Immature natural killer cell (primary cell): ENCODE data around the gene ZNF398. TPM values are rescaled to one million over a fixed set of nuclear protein-coding genes. Genes with fewer than 3 reads are reported as not detected.

Experiments
- DNase-seq, 3 donors: peaks; one replicate each; pipeline ENCODE4 v3.0.0; 2022; ENCODE audit warnings: mixed read lengths in 1 of 3
- H3K27ac Mint-ChIP-seq, 6 donors: one replicate each; pipeline ENCODE4 v1.8.0; 2020; ENCODE audit warnings: mixed read lengths in 6 of 6, mild to moderate bottlenecking in 5 of 6, inconsistent platforms in 4 of 6, moderate library complexity in 3 of 6
- H3K27me3 Mint-ChIP-seq, 3 donors: one replicate each; pipeline ENCODE4 v1.8.0; 2020 to 2021; ENCODE audit warnings: low read depth in 3 of 3, mild to moderate bottlenecking in 3 of 3, mixed read lengths in 3 of 3, moderate library complexity in 3 of 3, inconsistent platforms in 1 of 3
- H3K36me3 Mint-ChIP-seq, 3 donors: one replicate each; pipeline ENCODE4 v1.8.0; 2020; ENCODE audit warnings: mixed read lengths in 3 of 3, inconsistent platforms in 2 of 3, mild to moderate bottlenecking in 2 of 3
- H3K4me1 Mint-ChIP-seq, 2 donors: one replicate each; pipeline ENCODE4 v1.8.0; 2020; ENCODE audit warnings: inconsistent platforms in 2 of 2, mild to moderate bottlenecking in 2 of 2, mixed read lengths in 2 of 2, moderate library complexity in 1 of 2
- H3K4me3 Mint-ChIP-seq, 5 donors: one replicate each; pipeline ENCODE4 v1.8.0; 2020; ENCODE audit warnings: mild to moderate bottlenecking in 5 of 5, mixed read lengths in 5 of 5, inconsistent platforms in 3 of 5, moderate library complexity in 3 of 5
- H3K9me3 Mint-ChIP-seq, 6 donors: one replicate each; pipeline ENCODE4 v1.8.0; 2020; ENCODE audit warnings: mild to moderate bottlenecking in 6 of 6, mixed read lengths in 6 of 6, inconsistent platforms in 4 of 6, moderate library complexity in 3 of 6
- polyA plus RNA-seq, 3 donors: library from polyadenylated mRNA; unstranded; fragments of 300-500 nt; fragmentation: Illumina TruSeq; gene quantifications; one replicate each; pipeline ENCODE4 v1.2.3, GENCODE V29; 2021

Gene ZNF398
- polyA plus RNA-seq, 3 donors from 2014 or later = 1.1 to 18.5 (median 6.8) TPM

DNA sequence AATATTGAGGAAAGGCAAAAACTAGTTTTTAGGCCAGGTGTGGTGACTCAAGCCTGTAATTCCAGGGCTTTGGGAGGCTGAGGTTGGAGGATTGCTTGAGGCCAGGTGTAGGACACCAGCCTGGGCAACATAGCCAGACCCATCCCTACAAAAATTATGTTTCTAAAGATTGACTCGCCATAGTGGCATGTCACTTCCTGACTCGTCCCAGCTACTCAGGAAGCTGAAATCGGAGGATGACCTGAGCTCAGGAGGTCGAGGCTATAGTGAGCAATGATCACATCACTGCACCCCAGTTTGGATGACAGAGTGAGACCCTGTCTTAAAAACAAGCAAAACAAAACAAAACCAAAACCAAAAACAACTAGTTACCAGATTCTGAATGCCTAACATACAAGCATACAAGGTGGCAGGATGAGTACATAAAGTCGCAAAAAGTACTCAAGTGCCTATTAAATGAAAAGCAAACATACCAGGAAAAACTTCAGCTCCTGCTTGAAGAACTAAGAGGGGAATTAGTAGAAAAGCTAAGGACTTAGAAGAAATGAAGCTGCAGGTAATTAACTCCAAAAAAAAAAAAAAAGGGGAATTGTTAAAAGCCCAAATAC lies 14.1 kb downstream of the ZNF398 start:
- Mint-ChIP-seq H3K27ac (peak overlapping the region in 5 of 6 donors; percentile 35 to 58 (median 45)), H3K4me3 (no peak overlapping the region), H3K36me3 (peaks cover 6 to 22% (median 9%) of the 10 kb centered on the region in 3 donors), H3K9me3 (no peaks in the 10 kb centered on the region), H3K4me1 (peaks cover 7 to 33% of the 10 kb centered on the region in 2 donors), H3K27me3 (no peaks in the 10 kb centered on the region)
- DNase-seq = no peak

DNA sequence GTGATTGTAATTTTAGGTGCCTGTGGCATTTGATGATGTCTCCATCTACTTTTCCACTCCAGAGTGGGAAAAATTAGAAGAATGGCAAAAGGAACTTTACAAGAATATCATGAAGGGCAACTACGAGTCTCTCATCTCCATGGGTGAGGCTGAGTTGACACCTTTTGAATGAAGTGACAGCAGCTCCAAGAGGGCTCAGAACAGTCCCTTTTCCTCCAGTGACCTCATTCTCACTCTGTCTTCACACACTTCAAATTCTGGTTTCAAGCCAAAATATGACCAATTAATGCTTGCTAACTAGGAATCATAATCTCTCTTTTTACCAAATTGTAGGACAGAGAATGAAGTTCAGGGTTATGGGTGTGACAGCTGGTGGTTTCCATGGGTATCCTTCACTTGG lies 18.9 kb downstream of the ZNF398 start:
- Mint-ChIP-seq H3K27me3 (no peaks in the 10 kb centered on the region), H3K36me3 (peaks cover 0 to 33% (median 15%) of the 10 kb centered on the region in 3 donors), H3K4me1 (peaks cover 9 to 18% of the 10 kb centered on the region in 2 donors), H3K27ac (peak overlapping the region in 5 of 6 donors; percentile 3 to 72 (median 29)), H3K9me3 (no peaks in the 10 kb centered on the region), H3K4me3 (no peak overlapping the region)
- DNase-seq = no peak

GRCh38 chr7:149166630-149167352 lies 19.5 kb downstream of the ZNF398 start:
- peak overlapping the region in 4 of 6 donors; percentile 29 to 72 (median 36) for H3K27ac Mint-ChIP-seq
- peaks cover 0 to 34% (median 15%) of the 10 kb centered on the region in 3 donors for H3K36me3 Mint-ChIP-seq
- H3K9me3 Mint-ChIP-seq = no peaks in the 10 kb centered on the region
- H3K27me3 Mint-ChIP-seq = no peaks in the 10 kb centered on the region
- peaks cover 5 to 15% of the 10 kb centered on the region in 2 donors for H3K4me1 Mint-ChIP-seq
- no peak overlapping the region for H3K4me3 Mint-ChIP-seq
- no peak for DNase-seq

GRCh38 chr7:149171892-149172533 lies 24.8 kb downstream of the ZNF398 start:
- H3K27me3 Mint-ChIP-seq = no peaks in the 10 kb centered on the region
- no peak overlapping the region for H3K4me3 Mint-ChIP-seq
- peaks cover 8 to 12% of the 10 kb centered on the region in 2 donors for H3K4me1 Mint-ChIP-seq
- DNase-seq = no peak
- H3K9me3 Mint-ChIP-seq = no peaks in the 10 kb centered on the region
- H3K36me3 Mint-ChIP-seq = peaks cover 8 to 34% (median 18%) of the 10 kb centered on the region in 3 donors
- H3K27ac Mint-ChIP-seq = peak overlapping the region in 4 of 6 donors; percentile 1 to 58 (median 22)

DNA sequence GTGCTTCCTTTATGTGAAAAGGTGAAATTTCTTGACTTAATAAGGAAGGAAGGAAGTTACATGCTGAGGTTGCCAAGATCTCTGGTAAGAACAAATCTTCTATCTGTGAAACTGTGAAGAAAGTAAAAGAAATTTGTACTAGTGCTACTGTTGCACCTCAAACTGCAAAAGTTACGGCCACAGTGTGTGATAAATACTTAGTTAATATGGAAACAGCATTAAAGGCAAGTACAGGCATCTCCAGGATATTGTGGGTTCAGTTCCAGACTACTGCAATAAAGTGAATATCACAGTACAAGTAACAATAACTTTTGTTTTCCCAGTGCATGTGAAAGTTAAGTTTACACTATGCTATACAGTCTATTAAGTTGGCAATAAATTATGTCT lies 25.3 kb downstream of the ZNF398 start:
- H3K27ac Mint-ChIP-seq = peak overlapping the region; percentile 13 to 71 (median 33)

GRCh38 chr7:149175150-149175549 lies 27.9 kb downstream of the ZNF398 start:
- Mint-ChIP-seq H3K27me3 (no peaks in the 10 kb centered on the region), H3K9me3 (no peaks in the 10 kb centered on the region), H3K27ac (no peak overlapping the region), H3K4me1 (peaks cover 8 to 12% of the 10 kb centered on the region in 2 donors), H3K36me3 (peaks cover 25 to 43% (median 32%) of the 10 kb centered on the region in 3 donors), H3K4me3 (no peak overlapping the region)
- DNase-seq = no peak

More for the DNA sequence above, 25.3 kb downstream of the ZNF398 start:
- DNase-seq = no peak
- Mint-ChIP-seq H3K4me1 (peaks cover 8 to 12% of the 10 kb centered on the region in 2 donors), H3K4me3 (peak overlapping the region in 1 of 5 donors; percentile 36), H3K36me3 (peaks cover 13 to 34% (median 20%) of the 10 kb centered on the region in 3 donors), H3K27me3 (no peaks in the 10 kb centered on the region), H3K9me3 (no peaks in the 10 kb centered on the region)

- H3K4me1 Mint-ChIP-seq = no peaks in the 10 kb centered on the region
- H3K36me3 Mint-ChIP-seq = peaks cover 31 to 53% (median 36%) of the 10 kb centered on the region in 3 donors
- peak overlapping the region in 1 of 6 donors; percentile 30 for H3K27ac Mint-ChIP-seq
- no peak overlapping the region for H3K4me3 Mint-ChIP-seq
- DNase-seq = no peak
- H3K27me3 Mint-ChIP-seq = no peaks in the 10 kb centered on the region
- H3K9me3 Mint-ChIP-seq = no peaks in the 10 kb centered on the region
Measured at GRCh38 chr7:149179241-149179640, 32.0 kb downstream of the ZNF398 start.

- H3K27ac Mint-ChIP-seq = peak overlapping the region in 2 of 6 donors; percentile 14 to 65
- DNase-seq = no peak
- no peak overlapping the region for H3K4me3 Mint-ChIP-seq
- H3K27me3 Mint-ChIP-seq = no peaks in the 10 kb centered on the region
- H3K36me3 Mint-ChIP-seq = peaks cover 28 to 49% (median 36%) of the 10 kb centered on the region in 3 donors
- H3K9me3 Mint-ChIP-seq = no peaks in the 10 kb centered on the region
- no peaks in the 10 kb centered on the region for H3K4me1 Mint-ChIP-seq
Measured at GRCh38 chr7:149180722-149181449, 33.6 kb downstream of the ZNF398 start.

GRCh38 chr7:149181450-149181790 lies 34.2 kb downstream of the ZNF398 start:
- DNase-seq = no peak
- H3K4me1 Mint-ChIP-seq = no peaks in the 10 kb centered on the region
- H3K36me3 Mint-ChIP-seq = peaks cover 28 to 48% (median 34%) of the 10 kb centered on the region in 3 donors
- H3K4me3 Mint-ChIP-seq = no peak overlapping the region
- no peaks in the 10 kb centered on the region for H3K9me3 Mint-ChIP-seq
- H3K27me3 Mint-ChIP-seq = no peaks in the 10 kb centered on the region
- peak overlapping the region in 2 of 6 donors; percentile 14 to 65 for H3K27ac Mint-ChIP-seq

- Mint-ChIP-seq H3K27me3 (peaks cover 0 to 2% (median 0%) of the 10 kb centered on the region in 3 donors), H3K9me3 (no peaks in the 10 kb centered on the region), H3K4me3 (no peak overlapping the region), H3K4me1 (no peaks in the 10 kb centered on the region), H3K27ac (peak overlapping the region in 1 of 6 donors; percentile 28), H3K36me3 (peaks cover 10 to 24% (median 15%) of the 10 kb centered on the region in 3 donors)
- no peak for DNase-seq
Measured at GRCh38 chr7:149184274-149184673, 37.0 kb downstream of the ZNF398 start.

DNA sequence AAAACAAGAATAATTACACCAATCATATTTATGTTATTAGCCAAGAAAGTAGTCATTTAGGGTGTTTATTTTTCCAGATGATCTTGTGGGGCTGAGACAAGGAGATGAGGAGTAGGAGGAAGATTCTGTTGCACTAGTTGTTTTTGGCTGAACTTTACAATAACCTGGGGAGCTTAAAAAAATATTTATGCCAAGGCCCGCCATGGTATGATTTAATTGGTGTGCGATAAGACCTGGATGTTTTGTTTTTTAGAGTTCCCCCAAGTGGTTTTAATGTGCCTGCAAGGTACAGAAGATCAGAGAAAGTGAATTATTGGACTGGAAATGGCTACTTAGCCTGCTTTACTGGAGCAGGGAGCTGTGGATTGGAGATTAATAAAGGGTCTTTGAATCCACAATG lies 41.0 kb downstream of the ZNF398 start:
- Mint-ChIP-seq H3K27me3 (peaks cover 2 to 10% (median 4%) of the 10 kb centered on the region in 3 donors), H3K4me1 (peaks cover 9 to 12% of the 10 kb centered on the region in 2 donors), H3K27ac (peak overlapping the region in 1 of 6 donors; percentile 23), H3K4me3 (no peak overlapping the region), H3K36me3 (no peaks in the 10 kb centered on the region), H3K9me3 (no peaks in the 10 kb centered on the region)
- DNase-seq = no peak

- H3K4me1 Mint-ChIP-seq = peaks cover 9 to 12% of the 10 kb centered on the region in 2 donors
- no peak overlapping the region for H3K27ac Mint-ChIP-seq
- H3K4me3 Mint-ChIP-seq = no peak overlapping the region
- DNase-seq = no peak
- peaks cover 2 to 10% (median 4%) of the 10 kb centered on the region in 3 donors for H3K27me3 Mint-ChIP-seq
- H3K36me3 Mint-ChIP-seq = no peaks in the 10 kb centered on the region
- H3K9me3 Mint-ChIP-seq = no peaks in the 10 kb centered on the region
Measured at GRCh38 chr7:149188637-149189259, 41.5 kb downstream of the ZNF398 start.

DNA sequence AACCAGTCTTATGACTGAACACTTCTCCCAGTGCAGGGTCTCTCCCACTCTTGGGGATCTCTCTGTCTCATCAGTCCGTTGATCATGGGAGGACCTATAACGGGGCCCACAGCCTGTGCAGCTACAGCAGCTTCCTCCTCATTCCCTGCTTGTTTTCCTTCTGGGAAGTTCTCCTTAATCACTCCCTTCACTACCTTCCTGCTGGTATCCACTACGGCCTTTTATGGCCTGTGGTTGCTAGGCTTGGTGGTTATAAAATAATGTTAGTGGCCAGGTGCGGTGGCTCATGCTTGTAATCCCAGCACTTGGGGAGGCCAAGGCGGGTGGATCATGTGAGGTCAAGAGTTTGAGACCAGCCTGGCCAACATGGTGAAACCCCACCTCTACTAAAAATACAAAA lies 44.6 kb downstream of the ZNF398 start:
- H3K4me1 Mint-ChIP-seq = peaks cover 22 to 23% of the 10 kb centered on the region in 2 donors
- peak overlapping the region; percentile 40 to 94 (median 83) for H3K4me3 Mint-ChIP-seq
- no peaks in the 10 kb centered on the region for H3K9me3 Mint-ChIP-seq
- no peak for DNase-seq
- H3K27ac Mint-ChIP-seq = no peak overlapping the region
- H3K27me3 Mint-ChIP-seq = peaks cover 5 to 10% (median 8%) of the 10 kb centered on the region in 3 donors
- no peaks in the 10 kb centered on the region for H3K36me3 Mint-ChIP-seq
